H9 (cell line): ENCODE data around the gene SP140. TPM values are rescaled to one million over a fixed set of nuclear protein-coding genes. Genes with fewer than 3 reads are reported as not detected.
A peak's percentile ranks its signal among the peaks of the same experiment; 100 is the strongest.

Experiments
- DNase-seq: peaks from one replicate; pipeline ENCODE4 v3.0.0-alpha.2; 2017
- H2AFZ ChIP-seq: one replicate; pipeline ENCODE4 v1.6.1; 2013; ENCODE audit warnings: mild to moderate bottlenecking, low read length, control low read depth, moderate library complexity
- H2AK5ac ChIP-seq: 2 replicates; pipeline ENCODE4 v1.6.1; 2013; ENCODE audit warnings: low read length, control low read depth, mixed read lengths; ENCODE audit not compliant: insufficient read length
- H2BK120ac ChIP-seq: one replicate; pipeline ENCODE4 v1.6.1; 2013; ENCODE audit warnings: low read depth, mild to moderate bottlenecking, low read length, control low read depth, inconsistent platforms; ENCODE audit not compliant: poor library complexity, severe bottlenecking
- H2BK12ac ChIP-seq: 2 replicates; pipeline ENCODE4 v1.6.1; 2013; ENCODE audit warnings: low read length, control low read depth, mixed read lengths, low read depth; ENCODE audit not compliant: insufficient read length
- H2BK15ac ChIP-seq: 2 replicates; pipeline ENCODE4 v1.6.1; 2013; ENCODE audit warnings: low read depth, low read length, control low read depth
- H2BK20ac ChIP-seq: one replicate; pipeline ENCODE4 v1.6.1; 2013; ENCODE audit warnings: low read depth, mild to moderate bottlenecking, low read length, control low read depth, inconsistent platforms; ENCODE audit not compliant: poor library complexity, severe bottlenecking
- H2BK5ac ChIP-seq: 2 replicates; pipeline ENCODE4 v1.6.1; 2013; ENCODE audit warnings: low read length, control low read depth, mixed read lengths; ENCODE audit not compliant: insufficient read length
- H3K14ac ChIP-seq: 2 replicates; pipeline ENCODE4 v1.6.1; 2013; ENCODE audit warnings: low read length, control low read depth; ENCODE audit not compliant: insufficient read depth
- H3K18ac ChIP-seq: 2 replicates; pipeline ENCODE4 v1.6.1; 2013; ENCODE audit warnings: low read depth, mild to moderate bottlenecking, mixed read lengths, low read length, control low read depth; ENCODE audit not compliant: insufficient read length
- H3K23ac ChIP-seq: 2 replicates; pipeline ENCODE4 v1.6.1; 2013; ENCODE audit warnings: low read length, control low read depth, mixed read lengths, low read depth; ENCODE audit not compliant: insufficient read length
- H3K23me2 ChIP-seq: 2 replicates; pipeline ENCODE4 v1.6.1; 2013; ENCODE audit warnings: low read depth, mild to moderate bottlenecking, mixed read lengths, low read length, control low read depth; ENCODE audit not compliant: insufficient read length, poor library complexity, severe bottlenecking
- H3K27ac ChIP-seq: 2 replicates; pipeline ENCODE4 v1.5.1; 2013; ENCODE audit warnings: low read length, control low read depth, mixed read lengths, low read depth; ENCODE audit not compliant: insufficient read length
- H3K27me3 ChIP-seq: 2 replicates; pipeline ENCODE4 v1.6.1; 2013; ENCODE audit warnings: low read length, control low read depth, inconsistent platforms; ENCODE audit not compliant: insufficient read depth
- H3K4ac ChIP-seq: 2 replicates; pipeline ENCODE4 v1.6.1; 2013; ENCODE audit warnings: low read depth, mild to moderate bottlenecking, control low read depth, inconsistent platforms, low read length, moderate library complexity
- H3K4me1 ChIP-seq: 2 replicates; pipeline ENCODE4 v1.6.1; 2013; ENCODE audit warnings: low read length, control low read depth, inconsistent platforms; ENCODE audit not compliant: insufficient read depth
- H3K4me2 ChIP-seq: 2 replicates; pipeline ENCODE4 v1.6.1; 2013; ENCODE audit warnings: low read length, control low read depth, mixed read lengths; ENCODE audit not compliant: insufficient read length, insufficient read depth
- H3K56ac ChIP-seq: 2 replicates; pipeline ENCODE4 v1.6.1; 2013; ENCODE audit warnings: low read depth, mild to moderate bottlenecking, mixed read lengths, low read length, control low read depth; ENCODE audit not compliant: insufficient read length
- H3K79me1 ChIP-seq: 2 replicates; pipeline ENCODE4 v1.6.1; 2013; ENCODE audit warnings: low read depth, mild to moderate bottlenecking, moderate library complexity, low read length, control low read depth, inconsistent platforms; ENCODE audit not compliant: insufficient read depth, poor library complexity, severe bottlenecking
- H3K79me2 ChIP-seq: 2 replicates; pipeline ENCODE4 v1.6.1; 2013; ENCODE audit warnings: low read length, control low read depth, inconsistent platforms; ENCODE audit not compliant: insufficient read depth
- H3K9ac ChIP-seq: 2 replicates; pipeline ENCODE4 v1.6.1; 2013; ENCODE audit warnings: low read length, control low read depth, mixed read lengths; ENCODE audit not compliant: insufficient read length; ENCODE audit errors: extremely low read depth
- H3K9me3 ChIP-seq: one replicate; pipeline ENCODE4 v1.6.1; 2013; ENCODE audit warnings: low read depth, low read length, inconsistent platforms; ENCODE audit not compliant: control insufficient read depth
- H3T11ph ChIP-seq: one replicate; pipeline ENCODE4 v1.6.1; 2013; ENCODE audit warnings: mild to moderate bottlenecking, low read length, control low read depth, inconsistent platforms
- H4K20me1 ChIP-seq: one replicate; pipeline ENCODE4 v1.6.1; 2013; ENCODE audit not compliant: control insufficient read depth, insufficient read length, insufficient read depth
- H4K5ac ChIP-seq: 2 replicates; pipeline ENCODE4 v1.6.1; 2013; ENCODE audit warnings: low read depth, mild to moderate bottlenecking, mixed read lengths, low read length, control low read depth; ENCODE audit not compliant: insufficient read length
- H4K8ac ChIP-seq: replicated peaks from 2 replicates; pipeline ENCODE4 v1.6.1; 2013; ENCODE audit warnings: low read length, control low read depth, mixed read lengths, low read depth; ENCODE audit not compliant: insufficient read length
- H4K91ac ChIP-seq: 2 replicates; pipeline ENCODE4 v1.6.1; 2013; ENCODE audit warnings: low read depth, mild to moderate bottlenecking, moderate library complexity, mixed read lengths, low read length, control low read depth; ENCODE audit not compliant: insufficient read length
- H3K27ac Mint-ChIP-seq, 3 experiments: 2 replicates in 2 of 3; 3 replicates in 1 of 3; pipeline ENCODE4 v1.8.0; 2020 to 2021; ENCODE audit warnings: mixed read lengths in 3 of 3, mild to moderate bottlenecking in 1 of 3, moderate library complexity in 1 of 3
- H3K27me3 Mint-ChIP-seq: 2 replicates; pipeline ENCODE4 v1.8.0; 2021; ENCODE audit warnings: low read depth, mild to moderate bottlenecking, moderate library complexity, mixed read lengths
- H3K36me3 Mint-ChIP-seq, 3 experiments: 2 replicates in 2 of 3; 3 replicates in 1 of 3; pipeline ENCODE4 v1.8.0; 2020 to 2021; ENCODE audit warnings: low read depth in 3 of 3, mixed read lengths in 3 of 3; ENCODE audit not compliant: insufficient read depth in 1 of 3
- H3K4me1 Mint-ChIP-seq, 2 experiments: 2 replicates each; pipeline ENCODE4 v1.8.0; 2020; ENCODE audit warnings: mixed read lengths in 2 of 2
- H3K4me3 Mint-ChIP-seq, 2 experiments: 2 replicates in 1 of 2; 3 replicates in 1 of 2; pipeline ENCODE4 v1.8.0; 2020 to 2021; ENCODE audit warnings: mild to moderate bottlenecking in 2 of 2, mixed read lengths in 2 of 2, moderate library complexity in 1 of 2
- H3K9me3 Mint-ChIP-seq, 2 experiments: 2 replicates in 1 of 2; 3 replicates in 1 of 2; pipeline ENCODE4 v1.8.0; 2020; ENCODE audit warnings: mild to moderate bottlenecking in 2 of 2, mixed read lengths in 2 of 2, moderate library complexity in 1 of 2
- CTCF ChIP-seq: fragments of 200-600 bp; sonication (generic); conservative IDR thresholded peaks from 3 replicates; pipeline ENCODE4 v1.8.0; 2021; ENCODE audit warnings: antibody characterized with exemption, mild to moderate bottlenecking
- WGBS: extraction: QIAGEN DNeasy Blood & Tissue Kit; methylation state at CpG from one replicate; pipeline ENCODE4 v1.1.7; 2013; ENCODE audit warnings: missing lambda C conversion rate, low lambda C conversion rate, mixed read lengths; ENCODE audit not compliant: insufficient read length; ENCODE audit errors: extremely low coverage; 5-methylcytosine and 5-hydroxymethylcytosine counted together
- total RNA-seq: library from RNA; stranded (reverse); gene quantifications from 2 replicates; pipeline ENCODE4 v1.2.1, GENCODE V29; 2021

Gene SP140
- total RNA-seq, 1 experiment from 2014 or later = 0.31 TPM

GRCh38 chr2:230325316-230326243 is 100.0 kb downstream of the SP140 start:
- no peak overlapping the region for H3K4me2 ChIP-seq
- no peak overlapping the region for H4K8ac ChIP-seq
- H2BK12ac ChIP-seq = no peak overlapping the region
- Mint-ChIP-seq H3K4me3 (no peak overlapping the region), H3K4me1 (peaks cover 5% of the 10 kb centered on the region in 2 experiments; a peak in 2 of 4 replicates), H3K27me3 (no peaks in the 10 kb centered on the region), H3K27ac (peak overlapping the region in 1 of 3 experiments; percentile 67; a peak in 1 of 7 replicates), H3K36me3 (peaks cover 10 to 16% (median 13%) of the 10 kb centered on the region in 3 experiments; a peak in 6 of 7 replicates), H3K9me3 (peaks cover 22 to 24% of the 10 kb centered on the region in 2 experiments)
- H3K23ac ChIP-seq = no peak overlapping the region
- H2AFZ ChIP-seq = no peak overlapping the region
- no peak overlapping the region for H4K5ac ChIP-seq
- no peaks in the 10 kb centered on the region for H3K23me2 ChIP-seq
- H3K18ac ChIP-seq = no peak overlapping the region
- no peaks in the 10 kb centered on the region for H3K79me2 ChIP-seq
- H3K27me3 ChIP-seq = no peaks in the 10 kb centered on the region
- DNase-seq = no peak
- H3K4ac ChIP-seq = no peak overlapping the region
- no peak overlapping the region for H3K9ac ChIP-seq
- no CpG with 5 or more reads among the region's 9 CpGs for WGBS
- H2BK15ac ChIP-seq = no peak overlapping the region
- no peak overlapping the region for H2AK5ac ChIP-seq
- no peak for TF ChIP-seq CTCF
- H4K20me1 ChIP-seq = no peaks in the 10 kb centered on the region
- no peak overlapping the region for H2BK20ac ChIP-seq
- no peak overlapping the region for H3K27ac ChIP-seq
- H3K79me1 ChIP-seq = no peaks in the 10 kb centered on the region
- H3T11ph ChIP-seq = no peak overlapping the region
- H3K4me1 ChIP-seq = no peaks in the 10 kb centered on the region
- no peak overlapping the region; the same call in 1 of the 2 replicates for H3K14ac ChIP-seq
- no peak overlapping the region for H3K56ac ChIP-seq
- no peak overlapping the region for H2BK5ac ChIP-seq
- H2BK120ac ChIP-seq = no peak overlapping the region
- peaks cover 14% of the 10 kb centered on the region for H3K9me3 ChIP-seq
- no peak overlapping the region for H4K91ac ChIP-seq
